Uterus (tissue), 2 donors: ENCODE measurements around the gene TLE3.

Experiments
- POLR2A ChIP-seq, 2 donors: fragments of 450-650 bp; IDR thresholded peaks; one replicate each; pipeline ENCODE4 v1.6.1; 2016; ENCODE audit warnings: antibody characterized with exemption in 2 of 2, mild to moderate bottlenecking in 1 of 2, moderate library complexity in 1 of 2
- TF ChIP-seq, protein P1 (sequence below), 4 experiments: fragments of 200-600 bp in 2 of 4; fragments of 450-650 bp in 2 of 4; sonication (generic) in 2 of 4; IDR thresholded peaks; one replicate each; pipeline ENCODE4 v1.5.1; 2016 to 2019; ENCODE audit warnings: antibody characterized with exemption in 4 of 4, mild to moderate bottlenecking in 2 of 4, moderate library complexity in 1 of 4

DNA sequence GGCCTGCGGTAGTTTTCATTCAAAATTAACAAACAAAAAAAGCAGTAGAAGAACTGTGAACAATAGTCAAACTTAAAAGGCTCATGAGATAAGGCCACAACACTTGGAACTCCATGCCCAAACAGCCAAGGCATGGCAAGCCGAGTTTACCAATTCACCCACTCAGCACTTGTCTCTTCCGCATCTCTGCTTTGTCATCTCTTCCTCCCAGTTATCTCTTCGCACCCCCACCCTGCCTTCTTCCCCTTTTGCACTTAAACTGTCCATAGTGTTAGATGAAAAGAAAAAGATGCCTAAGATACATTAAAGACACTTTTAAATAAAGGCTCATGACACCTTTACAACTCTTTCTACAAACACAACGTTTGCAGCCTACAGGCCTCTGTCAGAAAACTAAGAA lies 11.1 kb downstream of the TLE3 start:
- TF ChIP-seq POLR2A (IDR thresholded peaks at IDR 0.05) = no peak
- TF ChIP-seq, protein P1, sequence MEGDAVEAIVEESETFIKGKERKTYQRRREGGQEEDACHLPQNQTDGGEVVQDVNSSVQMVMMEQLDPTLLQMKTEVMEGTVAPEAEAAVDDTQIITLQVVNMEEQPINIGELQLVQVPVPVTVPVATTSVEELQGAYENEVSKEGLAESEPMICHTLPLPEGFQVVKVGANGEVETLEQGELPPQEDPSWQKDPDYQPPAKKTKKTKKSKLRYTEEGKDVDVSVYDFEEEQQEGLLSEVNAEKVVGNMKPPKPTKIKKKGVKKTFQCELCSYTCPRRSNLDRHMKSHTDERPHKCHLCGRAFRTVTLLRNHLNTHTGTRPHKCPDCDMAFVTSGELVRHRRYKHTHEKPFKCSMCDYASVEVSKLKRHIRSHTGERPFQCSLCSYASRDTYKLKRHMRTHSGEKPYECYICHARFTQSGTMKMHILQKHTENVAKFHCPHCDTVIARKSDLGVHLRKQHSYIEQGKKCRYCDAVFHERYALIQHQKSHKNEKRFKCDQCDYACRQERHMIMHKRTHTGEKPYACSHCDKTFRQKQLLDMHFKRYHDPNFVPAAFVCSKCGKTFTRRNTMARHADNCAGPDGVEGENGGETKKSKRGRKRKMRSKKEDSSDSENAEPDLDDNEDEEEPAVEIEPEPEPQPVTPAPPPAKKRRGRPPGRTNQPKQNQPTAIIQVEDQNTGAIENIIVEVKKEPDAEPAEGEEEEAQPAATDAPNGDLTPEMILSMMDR (IDR thresholded peaks at IDR 0.05) = no peak
